GM10248 (cell line): ENCODE results near the gene ZCWPW2.

ENCODE experiments used
- CTCF ChIA-PET: fragments of 300-600 bp; sonication (Branson Sonifier 250); formaldehyde crosslinking; extraction: SDS; loops from one replicate; lab custom pipeline; 2021; ENCODE audit warnings: antibody characterized with exemption; lab: Yijun Ruan, JAX
- POLR2A ChIA-PET: fragments of 350-650 bp; sonication (Branson Sonifier 250); formaldehyde crosslinking; extraction: SDS; loops from one replicate; lab custom pipeline; 2020; ENCODE audit warnings: antibody characterized with exemption; lab: Yijun Ruan, JAX
- DNase-seq: peaks from one replicate; pipeline ENCODE4 v3.0.0; 2012; ENCODE audit errors: extremely low spot score
- CTCF ChIP-seq: IDR thresholded peaks from 2 replicates; pipeline ENCODE4 v1.5.1; 2012; ENCODE audit warnings: mild to moderate bottlenecking, low read depth; ENCODE audit errors: extremely low read depth, missing control alignments, control extremely low read depth

Gene ZCWPW2

GRCh38 chr3:28348265-28348628 is 274 bp upstream of the ZCWPW2 start:
- CTCF ChIA-PET: interaction anchor here (0.8 to 1.9 kb wide), 9 partner anchors 7 to 636 kb away, joined by 3 to 10 read pairs (median 3); partner anchors contain the start of gene EOMES
- POLR2A ChIA-PET: interaction anchor here (0.6 to 1.3 kb wide), 4 partner anchors 11 to 202 kb away, joined by 3 to 12 read pairs (median 6); no protein-coding TSS in a partner anchor
- no peak for TF ChIP-seq CTCF
- DNase-seq: no peak

GRCh38 chr3:28349469-28350000 is 1.0 kb downstream of the ZCWPW2 start:
- TF ChIP-seq CTCF: no peak
- CTCF ChIA-PET: interaction anchor here (1.1 to 1.9 kb wide), 7 partner anchors 9 to 637 kb away, joined by 3 to 10 read pairs (median 4); partner anchors contain the start of gene EOMES
- DNase-seq: no peak
- POLR2A ChIA-PET: interaction anchor here (0.7 to 1.1 kb wide), 3 partner anchors 21 to 110 kb away, joined by 3 to 12 read pairs (median 4); no protein-coding TSS in a partner anchor

GRCh38 chr3:28376424-28376823 is 27.9 kb downstream of the ZCWPW2 start:
- POLR2A ChIA-PET: no interaction called here
- DNase-seq: no peak
- TF ChIP-seq CTCF: no peak
- CTCF ChIA-PET: no interaction called here

GRCh38 chr3:28386049-28386448 is 37.5 kb downstream of the ZCWPW2 start:
- DNase-seq: no peak
- no peak for TF ChIP-seq CTCF
- POLR2A ChIA-PET: no interaction called here

GRCh38 chr3:28388978-28389377 is 40.5 kb downstream of the ZCWPW2 start:
- no peak for DNase-seq
- TF ChIP-seq CTCF: no peak
- CTCF ChIA-PET: no interaction called here
- POLR2A ChIA-PET: no interaction called here

More at GRCh38 chr3:28386049-28386448, 37.5 kb downstream of the ZCWPW2 start:
- CTCF ChIA-PET: interaction anchor here (1.3 kb wide), 1 partner anchor 12 kb away, joined by 5 read pairs; no protein-coding TSS in a partner anchor

GRCh38 chr3:28399206-28399605 is 50.7 kb downstream of the ZCWPW2 start:
- POLR2A ChIA-PET: no interaction called here
- no peak for DNase-seq
- TF ChIP-seq CTCF: no peak
- CTCF ChIA-PET: no interaction called here
